NOMO-1 treated with dmso at 0.1 percent for 144 hours (cell line): ENCODE data around the gene TACSTD2.
"Not testable (repeated sequence)": the region's sequence is repeated elsewhere in the genome, so short reads cannot be mapped to it uniquely, and the experiment has no call there.

Experiments
- DNase-seq: peaks from one replicate; lab custom pipeline; 2025; ENCODE audit not compliant: unreplicated experiment; lab: John Stamatoyannopoulos, UW

Gene TACSTD2

DNA sequence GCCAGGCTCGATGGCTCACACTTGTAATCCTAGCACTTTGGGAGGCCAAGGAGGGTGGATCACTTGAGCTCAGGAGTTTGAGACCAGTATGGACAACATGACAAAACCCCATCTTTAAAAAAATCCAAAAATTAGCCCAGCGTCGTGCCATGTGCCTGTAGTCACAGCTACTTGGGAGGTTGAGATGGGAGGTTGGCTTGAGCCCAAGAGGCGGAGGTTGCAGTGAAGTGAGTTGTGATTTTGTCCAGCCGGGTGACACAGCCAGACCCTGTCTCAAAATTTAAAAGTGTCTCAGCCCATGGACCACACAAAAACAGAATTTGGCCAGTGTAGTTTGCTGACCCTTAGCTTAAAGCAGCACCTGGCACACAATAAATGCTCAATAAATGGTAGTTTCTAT lies 11.3 kb upstream of the TACSTD2 start:
- DNase-seq: no peak

DNA sequence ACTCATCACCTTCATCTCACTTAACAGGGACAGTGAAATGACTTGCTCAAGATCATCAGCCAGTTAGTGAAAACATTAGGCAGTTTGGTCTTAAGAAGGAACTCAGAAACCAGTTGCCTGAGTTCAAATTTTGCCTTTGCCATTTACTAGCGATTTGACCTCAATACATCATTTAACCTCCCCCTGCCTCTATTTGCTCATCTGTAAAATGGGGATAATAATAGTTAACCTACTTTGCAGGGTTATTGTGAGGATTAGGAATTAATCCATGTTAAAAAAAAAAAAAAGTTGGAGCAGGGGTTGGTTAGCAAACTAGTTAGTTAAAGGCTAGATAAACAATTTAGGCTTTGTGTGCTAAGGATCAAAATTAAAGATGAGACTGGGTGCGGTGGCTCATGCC lies 10.6 kb upstream of the TACSTD2 start:
- DNase-seq: no peak

DNA sequence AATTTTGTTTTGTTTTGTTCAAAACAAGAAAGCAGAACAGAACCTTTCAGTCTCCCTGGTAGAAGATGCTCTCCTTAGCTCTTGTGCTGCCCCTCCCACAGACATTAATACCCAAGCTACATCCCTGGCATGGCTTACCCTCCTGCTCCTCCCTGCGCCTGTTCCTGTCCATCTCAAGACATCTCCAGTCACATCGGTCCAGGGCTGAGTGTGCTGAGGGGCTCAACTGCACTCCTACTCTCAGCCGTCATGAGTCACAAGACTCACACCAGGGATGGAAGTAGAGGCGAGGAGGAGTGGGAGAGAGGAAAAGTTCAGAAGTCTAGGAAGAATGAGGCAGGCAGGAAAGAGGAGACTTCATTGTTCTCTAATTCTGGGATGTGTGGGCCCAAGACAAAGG lies 9.2 kb upstream of the TACSTD2 start:
- DNase-seq: no peak

DNA sequence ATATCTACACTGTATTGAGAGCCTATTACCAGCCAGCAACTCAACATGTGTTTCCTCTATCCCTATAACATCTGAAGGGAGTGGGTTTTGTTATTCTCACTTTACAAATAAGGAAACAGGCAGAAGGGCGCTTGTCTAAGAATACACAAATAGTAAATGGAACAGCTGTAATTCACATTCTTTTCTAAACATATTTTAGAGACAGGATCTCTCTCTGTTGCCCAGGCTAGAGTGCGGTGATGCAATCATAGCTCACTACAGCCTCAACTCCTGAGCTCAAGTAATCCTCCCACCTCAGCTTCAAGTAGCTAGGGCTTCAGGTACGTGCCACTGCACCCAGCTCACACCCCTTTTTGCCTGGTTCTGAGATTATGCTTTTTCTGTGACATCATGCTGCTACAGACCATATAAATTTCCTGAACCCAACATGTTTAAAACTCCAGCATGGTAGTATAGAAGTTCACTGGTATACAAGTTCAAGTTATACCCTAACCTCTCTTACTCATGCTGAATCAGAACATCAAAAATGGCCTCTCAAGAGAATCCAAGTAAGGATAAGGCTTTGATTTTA lies 8.6 kb upstream of the TACSTD2 start:
- no peak for DNase-seq

DNA sequence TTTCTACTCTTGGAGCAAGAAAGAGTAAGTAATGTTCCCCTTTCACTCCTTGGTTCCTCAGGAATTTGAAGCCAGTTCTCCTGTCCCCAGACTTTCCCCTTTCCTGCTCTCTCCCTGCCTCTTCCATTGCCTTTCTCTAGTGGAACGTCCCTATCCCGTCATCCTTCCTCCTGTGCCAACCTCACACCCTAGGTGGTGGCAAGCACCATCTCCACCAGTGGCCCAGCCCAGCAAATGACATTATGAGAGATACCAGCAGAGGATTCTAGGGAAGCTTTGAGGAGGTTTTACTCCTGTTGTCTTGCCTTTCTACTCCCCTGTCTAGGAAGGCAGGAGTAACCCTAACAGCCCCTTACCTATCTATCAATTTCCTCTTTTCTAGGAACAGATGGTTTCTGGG lies 8.1 kb upstream of the TACSTD2 start:
- DNase-seq: no peak

DNA sequence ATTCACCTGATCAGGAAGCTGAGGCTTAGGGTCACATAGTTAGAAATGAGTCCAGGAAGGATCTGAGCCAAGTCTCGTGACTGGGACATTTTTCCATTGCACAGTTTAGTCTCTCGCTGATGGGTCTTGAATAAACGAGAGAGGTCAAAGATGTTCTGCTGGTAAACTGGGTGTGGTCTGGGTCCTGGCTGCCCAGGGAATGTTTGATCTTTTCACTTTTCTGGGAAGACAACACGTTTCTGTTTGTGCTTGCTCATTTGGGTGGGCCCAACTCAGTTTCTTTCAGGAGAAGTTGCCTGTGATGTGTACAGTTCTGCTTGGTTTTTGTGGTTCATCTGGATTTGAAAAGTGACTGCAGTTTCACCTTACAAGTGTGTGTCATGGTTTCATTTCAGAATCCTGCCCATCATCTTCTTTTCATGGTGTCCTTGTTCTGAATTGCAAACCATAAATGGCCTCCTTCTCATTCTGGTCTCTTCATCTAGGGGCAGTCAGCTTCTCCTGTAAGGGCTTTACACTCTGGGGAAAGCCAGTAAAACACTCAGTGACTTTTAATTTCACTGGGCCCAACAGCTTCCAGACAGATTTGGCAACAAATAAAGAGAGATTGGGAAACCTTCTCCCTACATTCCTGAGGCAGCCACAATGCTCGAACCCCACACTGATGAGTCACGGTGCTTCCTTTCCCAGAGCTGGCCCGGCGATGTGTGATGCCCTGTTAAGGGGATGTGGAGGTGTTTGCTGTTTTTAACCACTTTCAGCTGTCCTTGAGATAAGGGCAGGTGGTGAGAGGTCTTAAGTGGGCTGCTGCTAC lies 7.2 kb upstream of the TACSTD2 start:
- no peak for DNase-seq

DNA sequence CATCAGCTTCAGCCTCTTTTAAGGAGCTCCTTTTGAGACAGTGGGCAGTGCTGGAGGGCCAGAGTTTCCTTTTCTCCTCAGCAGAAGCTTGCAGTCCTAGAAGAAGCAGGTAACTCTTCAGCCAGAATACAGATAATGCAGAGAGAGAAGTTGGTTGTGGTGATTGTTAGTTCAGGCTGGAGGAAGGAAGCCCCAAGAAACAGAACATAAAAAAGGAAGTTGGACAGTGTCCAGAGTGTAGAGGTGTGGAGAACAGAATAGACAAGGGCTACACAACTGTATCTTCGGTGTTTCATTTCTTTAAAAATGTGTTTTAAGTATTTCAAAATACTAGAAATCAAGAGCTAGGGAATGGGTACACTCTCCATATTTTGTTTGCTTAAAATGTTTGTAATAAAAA lies 6.4 kb upstream of the TACSTD2 start:
- DNase-seq: peak; percentile 91

DNA sequence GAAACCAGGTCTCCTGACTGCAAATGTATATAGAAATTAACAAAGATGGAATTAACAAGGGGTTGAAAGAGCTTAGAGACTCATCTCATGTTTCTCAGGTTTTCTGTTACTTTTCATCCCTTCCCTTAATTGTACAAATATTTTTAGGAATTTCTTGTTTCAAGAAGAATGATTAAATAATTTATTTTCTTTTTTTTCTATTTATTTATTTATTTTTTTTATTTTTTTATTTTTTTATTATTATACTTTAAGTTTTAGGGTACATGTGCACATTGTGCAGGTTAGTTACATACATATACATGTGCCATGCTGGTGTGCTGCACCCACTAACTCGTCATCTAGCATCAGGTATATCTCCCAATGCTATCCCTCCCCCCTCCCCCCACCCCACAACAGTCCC lies 5.1 kb upstream of the TACSTD2 start:
- not testable (repeated sequence) for DNase-seq

DNA sequence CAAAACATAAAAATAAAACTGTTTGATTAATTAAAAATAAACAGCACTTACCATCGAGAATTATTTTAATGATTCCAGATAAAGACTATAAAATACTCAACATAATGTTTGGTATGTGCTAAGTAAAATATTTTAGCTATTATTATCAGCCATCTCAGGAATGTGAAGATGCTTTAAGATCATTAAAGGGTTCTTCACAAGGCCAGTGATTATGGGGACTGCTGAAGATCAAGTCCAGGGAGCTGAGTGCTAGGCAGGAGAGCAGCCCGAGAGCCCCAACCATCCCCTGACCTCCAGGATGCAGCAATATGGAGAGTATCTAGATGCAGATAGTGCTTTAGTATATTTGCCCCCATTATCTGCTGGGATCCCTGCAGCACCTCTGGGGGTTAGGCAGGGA lies 4.6 kb upstream of the TACSTD2 start:
- DNase-seq: no peak

DNA sequence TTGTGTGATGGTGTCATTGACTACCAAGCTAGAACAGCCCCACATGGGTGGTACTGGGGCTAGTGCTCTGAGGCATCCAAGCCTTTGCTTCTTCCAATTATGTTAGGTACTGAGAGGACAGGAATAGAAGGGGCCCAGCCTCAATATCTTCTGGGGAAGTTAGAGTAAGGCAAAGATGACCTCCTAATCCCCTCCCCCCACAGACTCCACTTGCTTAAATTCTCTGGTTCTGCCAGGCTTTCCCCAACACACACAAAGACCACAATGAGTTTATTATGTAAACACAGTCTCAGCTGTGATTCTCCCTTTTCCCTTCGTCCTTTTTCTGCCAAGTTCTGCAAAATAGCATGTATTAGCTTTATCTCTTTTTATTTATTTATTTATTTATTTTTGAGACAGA lies 3.1 kb upstream of the TACSTD2 start:
- DNase-seq: no peak

DNA sequence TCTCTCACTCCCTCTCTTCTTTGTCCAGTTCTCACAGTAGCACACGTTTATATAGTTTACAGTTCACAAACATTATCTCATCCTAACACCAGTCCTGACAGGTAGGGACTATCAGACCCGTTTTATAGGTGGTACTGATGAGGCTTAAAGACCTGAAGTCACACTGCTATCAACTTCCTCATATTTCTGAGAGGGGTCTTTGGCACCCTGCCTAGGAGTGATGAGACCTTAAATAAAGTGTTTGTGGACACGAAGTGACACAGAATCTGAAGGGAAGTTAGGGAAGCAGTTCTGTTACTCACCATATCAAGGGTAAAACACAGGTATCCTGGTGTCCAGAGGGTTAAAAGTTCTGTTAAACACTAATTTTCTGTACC lies 590 bp upstream of the TACSTD2 start:
- no peak for DNase-seq

DNA sequence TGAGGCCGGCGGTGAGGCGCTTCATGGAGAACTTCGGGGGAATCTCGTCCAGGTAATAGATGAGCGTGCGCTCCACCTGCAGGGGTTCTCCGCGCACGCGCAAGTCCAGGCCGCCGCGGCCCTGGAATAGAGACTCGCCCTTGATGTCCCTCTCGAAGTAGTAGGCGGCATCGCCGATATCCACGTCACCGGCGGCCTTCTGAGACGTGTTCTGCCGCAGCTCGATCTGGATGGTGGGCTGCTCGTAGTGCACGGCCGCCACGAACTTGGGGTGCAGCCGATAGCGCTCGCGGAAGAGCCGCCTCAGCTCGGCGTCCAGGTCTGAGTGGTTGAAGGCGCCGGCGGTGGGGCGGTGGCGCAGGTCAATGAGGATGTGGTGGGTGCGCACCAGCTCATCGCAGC lies 726 bp downstream of the TACSTD2 start:
- DNase-seq: no peak

DNA sequence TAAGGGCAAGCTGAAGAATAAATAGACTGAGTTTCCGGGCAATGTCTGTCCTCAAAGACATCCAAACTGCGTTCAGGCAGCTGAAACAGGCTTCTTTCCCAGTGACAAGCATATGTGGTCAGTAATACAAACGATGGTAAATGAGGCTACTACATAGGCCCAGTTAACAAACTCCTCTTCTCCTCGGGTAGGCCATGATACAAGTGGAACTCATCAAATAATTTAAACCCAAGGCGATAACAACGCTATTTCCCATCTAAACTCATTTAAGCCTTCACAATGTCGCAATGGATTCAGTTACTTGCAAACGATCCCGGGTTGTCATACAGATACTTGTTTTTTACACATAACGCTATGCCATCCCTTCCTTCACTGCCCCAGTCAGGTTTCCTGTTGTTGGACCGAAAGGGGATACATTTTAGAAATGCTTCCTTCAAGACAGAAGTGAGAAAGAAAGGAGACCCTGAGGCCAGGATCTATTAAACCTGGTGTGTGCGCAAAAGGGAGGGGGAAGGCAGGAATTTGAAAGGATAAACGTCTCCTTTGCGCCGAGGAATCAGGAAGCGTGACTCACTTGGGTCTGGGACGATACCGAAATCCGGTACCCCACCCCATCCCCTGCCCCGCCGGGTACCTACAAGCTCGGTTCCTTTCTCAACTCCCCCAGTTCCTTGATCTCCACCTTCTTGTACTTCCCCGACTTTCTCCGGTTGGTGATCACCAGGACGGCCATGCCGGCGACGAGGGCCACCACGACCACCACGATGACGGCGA lies 1.3 kb downstream of the TACSTD2 start:
- no peak for DNase-seq

DNA sequence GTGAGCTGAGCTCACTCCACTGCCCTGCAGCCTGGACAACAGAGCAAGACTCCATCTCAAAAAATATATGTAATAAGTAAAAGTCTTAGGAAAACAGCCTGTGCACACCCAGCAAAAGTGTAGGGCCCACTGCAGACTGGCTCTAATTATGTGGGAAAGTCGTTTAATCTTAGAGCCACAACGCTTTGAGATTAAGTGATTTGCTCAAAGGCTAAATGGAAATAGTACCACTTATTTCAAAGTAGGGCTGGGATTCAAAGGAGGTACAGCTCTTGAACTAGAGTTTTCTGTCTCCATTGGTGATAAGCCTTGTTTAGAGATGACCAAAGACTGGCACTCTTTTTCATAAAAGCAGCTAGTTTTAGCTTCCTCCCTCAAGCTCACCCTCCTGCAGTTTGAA lies 2.2 kb downstream of the TACSTD2 start:
- DNase-seq: no peak

DNA sequence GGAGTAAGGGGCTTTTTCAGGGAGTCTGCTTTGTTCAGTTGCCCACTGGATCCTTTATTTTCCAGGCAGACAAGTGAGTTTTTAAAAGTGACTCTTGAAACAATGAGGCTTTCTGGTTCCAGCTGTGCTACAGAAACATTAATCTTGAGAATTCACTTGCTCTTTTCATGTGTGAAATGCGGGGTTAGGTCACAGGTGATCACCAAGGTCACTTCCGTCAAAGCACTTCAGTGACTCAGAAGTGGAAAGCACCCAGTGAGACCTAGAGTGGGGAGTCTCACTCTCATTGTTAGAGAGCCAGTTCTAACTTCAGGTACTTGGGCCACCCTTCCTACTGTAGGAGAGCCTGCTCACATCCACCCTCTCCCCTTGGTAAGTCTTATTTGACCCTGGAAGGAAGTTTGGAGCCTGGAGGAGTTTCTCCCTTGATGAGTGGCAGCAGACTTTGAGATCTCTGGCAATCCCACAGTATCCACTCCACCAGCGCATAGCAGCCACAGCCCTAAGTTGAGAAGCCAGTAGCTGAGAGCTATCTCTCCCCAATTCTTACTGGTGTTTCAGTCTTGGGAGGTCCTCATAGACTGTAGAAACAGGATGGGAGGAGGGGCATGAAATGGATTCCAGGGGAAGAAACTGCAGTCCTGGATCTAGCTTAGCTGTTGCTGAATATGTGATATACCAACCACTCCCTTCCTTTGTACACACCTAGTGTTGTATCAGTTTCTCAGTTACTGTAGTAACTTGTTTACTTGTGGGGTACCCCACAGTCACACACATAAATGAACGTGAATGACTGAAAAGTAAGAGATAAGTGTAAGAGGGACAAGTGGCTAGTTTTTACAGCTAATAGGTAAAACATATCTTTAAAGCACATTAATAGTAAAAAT lies 3.1 kb downstream of the TACSTD2 start:
- no peak for DNase-seq

DNA sequence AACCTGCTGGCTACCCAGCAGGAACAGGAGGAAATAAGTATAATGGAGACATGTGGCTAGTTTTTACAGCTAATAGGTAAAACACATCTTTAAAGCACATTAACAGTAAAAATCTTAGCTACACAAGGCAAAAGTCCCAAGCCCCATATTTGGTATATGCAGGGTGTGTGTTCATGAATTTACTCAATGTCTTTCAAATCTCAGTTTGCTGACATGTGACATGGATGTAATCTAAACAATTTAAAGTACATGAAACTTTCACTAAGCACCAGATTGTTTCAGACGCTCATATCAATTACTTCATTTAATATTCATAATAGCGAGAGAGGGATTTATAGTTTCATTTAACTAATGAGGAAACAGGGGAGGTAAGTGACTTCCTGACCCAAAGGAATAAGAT lies 3.9 kb downstream of the TACSTD2 start:
- no peak for DNase-seq

DNA sequence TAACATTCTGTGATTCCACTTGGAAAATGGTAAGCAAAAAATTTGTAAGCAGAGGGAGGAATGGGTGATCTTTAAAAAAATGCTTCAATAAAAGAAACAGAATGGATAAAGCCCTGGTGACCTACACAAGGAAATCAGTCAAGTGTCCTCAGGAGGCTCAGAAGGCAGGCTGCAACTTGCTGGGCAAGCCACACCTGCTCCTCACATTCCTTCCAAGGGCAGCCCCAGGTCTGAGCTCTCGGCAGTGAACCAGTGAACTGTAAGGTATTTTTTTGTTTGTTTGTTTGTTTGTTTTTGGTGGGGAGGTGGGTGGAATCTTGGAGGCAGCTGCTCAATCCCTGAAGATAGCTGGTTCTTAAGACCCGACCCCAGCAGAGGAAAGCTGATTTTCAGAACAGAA lies 4.4 kb downstream of the TACSTD2 start:
- no peak for DNase-seq

DNA sequence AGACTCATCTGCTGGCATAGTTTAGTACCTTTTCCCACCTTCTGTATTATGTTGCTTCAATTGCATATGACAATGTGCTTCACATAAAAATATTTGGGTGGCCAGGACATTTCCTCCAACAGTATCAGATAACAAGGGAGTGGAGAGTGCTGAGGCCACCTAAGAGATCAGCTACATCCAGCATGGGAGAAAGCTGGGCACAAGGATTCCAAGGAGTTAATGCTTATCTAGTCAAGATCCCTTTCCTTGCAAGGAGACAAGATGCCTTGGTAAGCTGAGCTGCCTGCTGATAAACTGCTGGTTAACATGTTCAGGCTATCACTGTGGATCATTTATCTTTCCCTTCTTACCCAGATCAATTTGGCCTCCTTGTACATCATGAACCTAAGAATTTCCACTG lies 5.4 kb downstream of the TACSTD2 start:
- no peak for DNase-seq

DNA sequence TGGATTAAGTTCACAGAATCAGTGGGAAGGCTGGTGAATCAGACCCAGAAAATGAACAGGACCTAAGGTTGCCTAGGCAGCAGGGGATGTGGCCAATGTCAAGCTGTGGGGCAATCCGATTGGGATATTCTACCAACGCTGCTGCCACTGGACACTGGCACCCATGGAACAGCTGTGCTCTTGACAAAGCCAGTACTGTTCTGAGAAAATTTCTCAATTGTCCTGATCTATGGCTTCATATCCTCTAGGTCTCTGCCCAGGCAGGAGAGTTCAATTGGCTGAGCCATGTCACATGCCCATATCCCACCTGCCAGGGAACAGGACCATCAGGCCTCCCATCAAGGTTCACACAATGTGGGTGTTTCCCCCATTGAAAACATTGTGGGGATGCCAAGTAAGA lies 6.2 kb downstream of the TACSTD2 start:
- no peak for DNase-seq

DNA sequence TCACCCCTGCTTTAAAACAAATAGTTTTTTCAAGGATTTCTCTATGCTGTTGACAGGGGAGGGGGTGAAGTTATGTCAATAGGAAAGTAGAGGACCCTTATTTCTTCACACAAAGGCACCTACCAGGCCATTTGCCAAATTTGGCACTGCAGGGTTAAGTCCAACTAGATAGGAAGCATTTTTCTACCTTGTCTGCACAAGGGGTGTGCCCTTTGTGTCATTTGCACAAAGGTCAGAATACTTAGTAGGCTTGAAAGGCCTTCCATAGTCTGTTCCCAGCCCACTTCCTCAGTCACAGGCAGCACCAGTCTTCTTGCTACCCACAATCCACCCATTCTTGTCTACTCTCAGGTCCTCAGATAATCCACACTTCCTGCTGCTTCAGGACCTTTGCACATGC lies 7.0 kb downstream of the TACSTD2 start:
- no peak for DNase-seq

DNA sequence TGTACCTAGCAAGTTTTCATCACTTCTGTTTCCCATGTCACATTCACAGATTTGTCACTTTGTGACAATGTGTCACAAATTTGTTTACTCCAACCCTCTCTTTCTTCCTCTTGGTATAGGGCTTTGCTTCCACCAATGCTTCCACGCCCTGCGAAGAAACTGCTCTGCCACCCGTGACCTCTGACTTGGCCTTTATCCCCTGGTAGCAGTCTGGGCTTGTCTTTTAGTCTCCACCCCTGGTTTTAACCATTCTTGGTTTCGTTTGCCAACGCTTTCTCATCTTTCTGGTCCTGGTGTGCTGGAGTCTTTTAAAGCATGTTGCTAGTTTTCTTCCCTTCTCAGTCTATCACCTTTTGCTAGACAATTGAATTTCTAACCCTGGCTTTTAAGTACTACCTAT lies 8.1 kb downstream of the TACSTD2 start:
- no peak for DNase-seq
